K562 (cell line): ENCODE measurements around the gene TOMM40L.

ENCODE experiments used
- BRD9 ChIP-seq: fragments of 450-650 bp; IDR thresholded peaks from 2 replicates; pipeline ENCODE4 v1.6.1; 2018; ENCODE audit warnings: low read depth; ENCODE audit not compliant: partially characterized antibody
- EGR1 ChIP-seq: fragments of 450-650 bp; conservative IDR thresholded peaks from 2 replicates; pipeline ENCODE4 v1.6.1; 2017; ENCODE audit warnings: mild to moderate bottlenecking
- GATA2 ChIP-seq: sonication (generic); formaldehyde crosslinking; IDR thresholded peaks from 2 replicates; pipeline ENCODE4 v1.4.0; 2020; ENCODE audit warnings: mild to moderate bottlenecking, missing genetic modification reagents
- MECOM ChIP-seq: fragments of 250-450 bp; sonication (Bioruptor Pico); IDR thresholded peaks from 2 replicates; pipeline ENCODE4 v1.8.0; 2022; ENCODE audit warnings: inconsistent platforms
- NR2F6 ChIP-seq: fragments of 450-650 bp; formaldehyde crosslinking; IDR thresholded peaks from 2 replicates; pipeline ENCODE4 v1.4.0; 2020; ENCODE audit warnings: mild to moderate bottlenecking
- ZBTB11 ChIP-seq, 3 experiments: fragments of 200-800 bp in 1 of 3; fragments of 250-450 bp in 1 of 3; fragments of 450-650 bp in 1 of 3; sonication (Bioruptor Pico) in 1 of 3; sonication (Bioruptor generic) in 1 of 3; formaldehyde crosslinking in 1 of 3; IDR thresholded peaks; 2 replicates each; pipeline versions ENCODE4 v1.6.1 to v1.8.0; 2016 to 2022; ENCODE audit warnings: mild to moderate bottlenecking in 2 of 3, missing genetic modification characterization in 2 of 3, missing compliant biosample characterization in 1 of 3, moderate library complexity in 1 of 3
- ZNF133 ChIP-seq: fragments of 250-450 bp; sonication (Bioruptor Pico); IDR thresholded peaks from 2 replicates; pipeline ENCODE4 v1.4.0; 2020; ENCODE audit warnings: mild to moderate bottlenecking
- ZNF41 ChIP-seq: fragments of 250-450 bp; sonication (Bioruptor Pico); conservative IDR thresholded peaks from 2 replicates; pipeline ENCODE4 v1.4.0; 2020; ENCODE audit warnings: mild to moderate bottlenecking
- TF ChIP-seq, protein P1 (sequence below): fragments of 450-650 bp; IDR thresholded peaks from 2 replicates; pipeline ENCODE4 v1.6.1; 2018; ENCODE audit warnings: mild to moderate bottlenecking, low read depth; ENCODE audit not compliant: partially characterized antibody

GRCh38 chr1:161200992-161201835 lies 24.6 kb upstream of the TOMM40L start:
- TF ChIP-seq ZBTB11 (CRISPR knock-in tag; IDR thresholded peaks at IDR 0.05) (no peak), MECOM (no peak), EGR1 (0 out of 2 replicates have a peak, but pooled peaks have one; percentile 3), ZNF41 (no peak), NR2F6 (CRISPR knock-in tag) (no peak), ZNF133 (no peak), BRD9 (no peak), GATA2 (CRISPR knock-in tag) (no peak)
- TF ChIP-seq, protein P1, sequence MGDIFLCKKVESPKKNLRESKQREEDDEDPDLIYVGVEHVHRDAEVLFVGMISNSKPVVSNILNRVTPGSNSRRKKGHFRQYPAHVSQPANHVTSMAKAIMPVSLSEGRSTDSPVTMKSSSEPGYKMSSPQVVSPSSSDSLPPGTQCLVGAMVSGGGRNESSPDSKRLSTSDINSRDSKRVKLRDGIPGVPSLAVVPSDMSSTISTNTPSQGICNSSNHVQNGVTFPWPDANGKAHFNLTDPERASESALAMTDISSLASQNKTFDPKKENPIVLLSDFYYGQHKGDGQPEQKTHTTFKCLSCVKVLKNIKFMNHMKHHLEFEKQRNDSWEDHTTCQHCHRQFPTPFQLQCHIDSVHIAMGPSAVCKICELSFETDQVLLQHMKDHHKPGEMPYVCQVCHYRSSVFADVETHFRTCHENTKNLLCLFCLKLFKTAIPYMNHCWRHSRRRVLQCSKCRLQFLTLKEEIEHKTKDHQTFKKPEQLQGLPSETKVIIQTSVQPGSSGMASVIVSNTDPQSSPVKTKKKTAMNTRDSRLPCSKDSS = no peak
